HepG2 (cell line): ENCODE measurements around the gene NECAB2. TPM values are rescaled to one million over a fixed set of nuclear protein-coding genes. Genes with fewer than 3 reads are reported as not detected.

Source experiments
- IRF2 ChIP-seq: IDR thresholded peaks from 2 replicates; pipeline ENCODE4 v1.6.1; 2018; ENCODE audit warnings: missing genetic modification reagents, missing compliant biosample characterization
- KLF6 ChIP-seq: IDR thresholded peaks from 2 replicates; pipeline ENCODE4 v1.8.0; 2016; ENCODE audit warnings: missing biosample characterization, missing genetic modification reagents
- NCOA2 ChIP-seq: sonication (generic); formaldehyde crosslinking; IDR thresholded peaks from 2 replicates; pipeline ENCODE4 v1.8.0; 2022; ENCODE audit warnings: inconsistent platforms
- PHF21A ChIP-seq: sonication (generic); formaldehyde crosslinking; IDR thresholded peaks from 2 replicates; pipeline ENCODE4 v1.5.0; 2020; ENCODE audit warnings: mild to moderate bottlenecking, missing genetic modification reagents
- RXRB ChIP-seq: IDR thresholded peaks from 2 replicates; pipeline ENCODE4 v1.6.1; 2016; ENCODE audit warnings: borderline replicate concordance, missing genetic modification reagents, missing compliant biosample characterization
- ZFAT ChIP-seq: sonication (generic); formaldehyde crosslinking; conservative IDR thresholded peaks from 2 replicates; pipeline ENCODE4 v1.8.1; 2023; ENCODE audit warnings: missing genetic modification reagents, inconsistent platforms
- ZNF549 ChIP-seq: sonication (generic); formaldehyde crosslinking; IDR thresholded peaks from 2 replicates; pipeline ENCODE4 v1.5.0; 2020; ENCODE audit warnings: missing genetic modification reagents
- ZNF558 ChIP-seq: sonication (generic); formaldehyde crosslinking; IDR thresholded peaks from 2 replicates; pipeline ENCODE4 v1.9.0; 2022; ENCODE audit warnings: mild to moderate bottlenecking, missing genetic modification reagents, borderline replicate concordance
- polyA plus RNA-seq, 8 experiments: library from polyadenylated mRNA; depleted of rRNA in 3 of 8; stranded (reverse) in 7 of 8; unstranded in 1 of 8; fragments of >200 nt; fragmentation: Illumina TruSeq in 4 of 8; extraction: Trizol in 4 of 8; gene quantifications; 2 replicates each; pipeline versions ENCODE4 v1.2.1 to v1.2.3, GENCODE V29; 2011 to 2016; ENCODE audit warnings: low read depth in 4 of 8, missing spikeins in 1 of 8, mixed read lengths in 1 of 8; ENCODE audit not compliant: insufficient read depth in 1 of 8
- total RNA-seq, 5 experiments: library from RNA; depleted of rRNA; stranded (reverse); fragments of >200 nt; fragmentation: Illumina TruSeq; extraction: Trizol; gene quantifications; 2 replicates each; pipeline ENCODE4 v1.2.3, GENCODE V29; 2016; ENCODE audit warnings: low read depth in 1 of 5
- TF ChIP-seq, protein P1 (sequence below), 2 experiments: IDR thresholded peaks; 2 replicates each; pipeline ENCODE4 v1.6.1; 2011 to 2012; ENCODE audit warnings: low read length in 2 of 2, borderline replicate concordance in 1 of 2, low read depth in 1 of 2, mild to moderate bottlenecking in 1 of 2, moderate library complexity in 1 of 2
- TF ChIP-seq, protein P2 (sequence below): sonication (generic); formaldehyde crosslinking; IDR thresholded peaks from 2 replicates; pipeline ENCODE4 v1.4.0; 2020; ENCODE audit warnings: missing genetic modification reagents, borderline replicate concordance
- TF ChIP-seq, protein P3 (sequence below), 2 experiments: fragments of 450-650 bp in 1 of 2; sonication (generic) in 1 of 2; formaldehyde crosslinking in 1 of 2; IDR thresholded peaks; 2 replicates each; pipeline versions ENCODE4 v1.6.1 to v1.8.0; 2016 to 2022; ENCODE audit warnings: antibody characterized with exemption in 1 of 2, mild to moderate bottlenecking in 1 of 2, missing genetic modification reagents in 1 of 2

Gene NECAB2
- total and polyA plus RNA-seq, 2 of the 13 experiments (the other 11 are each of a cell fraction or from before 2014, with no cell fraction given), result 0.21 to 0.49 TPM

DNA sequence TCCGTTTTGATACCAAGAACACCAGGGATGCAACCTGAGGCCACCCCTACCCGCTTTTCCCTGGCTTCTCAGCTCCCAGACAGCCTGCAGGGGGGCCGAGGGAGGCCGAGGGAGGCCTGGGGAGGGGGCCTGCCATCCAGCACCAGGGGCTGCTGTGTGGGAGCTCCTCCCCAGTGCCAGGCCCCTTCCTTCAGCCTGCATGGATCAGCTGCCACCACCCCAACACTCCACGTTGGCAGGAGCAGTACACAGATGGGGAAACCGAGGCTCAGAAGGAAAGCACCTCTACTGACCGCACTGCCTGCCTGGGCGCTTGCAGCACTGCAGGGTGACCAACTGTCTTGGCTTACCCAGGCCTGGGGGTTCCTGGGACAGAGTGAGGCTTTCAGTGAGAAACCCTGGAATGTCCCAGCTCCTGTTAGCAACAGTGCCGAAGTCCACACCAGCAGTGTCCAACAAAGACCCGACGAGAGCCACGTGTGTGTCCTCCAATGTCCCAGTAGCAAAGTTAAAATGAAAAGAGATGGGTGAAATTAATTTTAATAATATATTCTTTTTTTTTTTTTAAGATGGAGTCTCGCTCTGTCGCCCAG is 20.3 kb upstream of the NECAB2 start (continued):
- TF ChIP-seq, protein P1, sequence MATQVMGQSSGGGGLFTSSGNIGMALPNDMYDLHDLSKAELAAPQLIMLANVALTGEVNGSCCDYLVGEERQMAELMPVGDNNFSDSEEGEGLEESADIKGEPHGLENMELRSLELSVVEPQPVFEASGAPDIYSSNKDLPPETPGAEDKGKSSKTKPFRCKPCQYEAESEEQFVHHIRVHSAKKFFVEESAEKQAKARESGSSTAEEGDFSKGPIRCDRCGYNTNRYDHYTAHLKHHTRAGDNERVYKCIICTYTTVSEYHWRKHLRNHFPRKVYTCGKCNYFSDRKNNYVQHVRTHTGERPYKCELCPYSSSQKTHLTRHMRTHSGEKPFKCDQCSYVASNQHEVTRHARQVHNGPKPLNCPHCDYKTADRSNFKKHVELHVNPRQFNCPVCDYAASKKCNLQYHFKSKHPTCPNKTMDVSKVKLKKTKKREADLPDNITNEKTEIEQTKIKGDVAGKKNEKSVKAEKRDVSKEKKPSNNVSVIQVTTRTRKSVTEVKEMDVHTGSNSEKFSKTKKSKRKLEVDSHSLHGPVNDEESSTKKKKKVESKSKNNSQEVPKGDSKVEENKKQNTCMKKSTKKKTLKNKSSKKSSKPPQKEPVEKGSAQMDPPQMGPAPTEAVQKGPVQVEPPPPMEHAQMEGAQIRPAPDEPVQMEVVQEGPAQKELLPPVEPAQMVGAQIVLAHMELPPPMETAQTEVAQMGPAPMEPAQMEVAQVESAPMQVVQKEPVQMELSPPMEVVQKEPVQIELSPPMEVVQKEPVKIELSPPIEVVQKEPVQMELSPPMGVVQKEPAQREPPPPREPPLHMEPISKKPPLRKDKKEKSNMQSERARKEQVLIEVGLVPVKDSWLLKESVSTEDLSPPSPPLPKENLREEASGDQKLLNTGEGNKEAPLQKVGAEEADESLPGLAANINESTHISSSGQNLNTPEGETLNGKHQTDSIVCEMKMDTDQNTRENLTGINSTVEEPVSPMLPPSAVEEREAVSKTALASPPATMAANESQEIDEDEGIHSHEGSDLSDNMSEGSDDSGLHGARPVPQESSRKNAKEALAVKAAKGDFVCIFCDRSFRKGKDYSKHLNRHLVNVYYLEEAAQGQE (IDR thresholded peaks at IDR 0.05; ENCODE audit: borderline replicate concordance in 1 of 2, low read depth in 1 of 2, low read length in 2 of 2), result no peak
- TF ChIP-seq RXRB (peak; percentile 49), PHF21A (no peak), NCOA2 (CRISPR knock-in tag) (0 out of 2 replicates have a peak, but pooled peaks have one; percentile 24), KLF6 (CRISPR knock-in tag) (0 out of 2 replicates have a peak, but pooled peaks have one; percentile 14), ZNF549 (CRISPR knock-in tag) (no peak), IRF2 (CRISPR knock-in tag) (no peak), ZNF558 (CRISPR knock-in tag) (no peak), ZFAT (no peak)
- TF ChIP-seq, protein P2, sequence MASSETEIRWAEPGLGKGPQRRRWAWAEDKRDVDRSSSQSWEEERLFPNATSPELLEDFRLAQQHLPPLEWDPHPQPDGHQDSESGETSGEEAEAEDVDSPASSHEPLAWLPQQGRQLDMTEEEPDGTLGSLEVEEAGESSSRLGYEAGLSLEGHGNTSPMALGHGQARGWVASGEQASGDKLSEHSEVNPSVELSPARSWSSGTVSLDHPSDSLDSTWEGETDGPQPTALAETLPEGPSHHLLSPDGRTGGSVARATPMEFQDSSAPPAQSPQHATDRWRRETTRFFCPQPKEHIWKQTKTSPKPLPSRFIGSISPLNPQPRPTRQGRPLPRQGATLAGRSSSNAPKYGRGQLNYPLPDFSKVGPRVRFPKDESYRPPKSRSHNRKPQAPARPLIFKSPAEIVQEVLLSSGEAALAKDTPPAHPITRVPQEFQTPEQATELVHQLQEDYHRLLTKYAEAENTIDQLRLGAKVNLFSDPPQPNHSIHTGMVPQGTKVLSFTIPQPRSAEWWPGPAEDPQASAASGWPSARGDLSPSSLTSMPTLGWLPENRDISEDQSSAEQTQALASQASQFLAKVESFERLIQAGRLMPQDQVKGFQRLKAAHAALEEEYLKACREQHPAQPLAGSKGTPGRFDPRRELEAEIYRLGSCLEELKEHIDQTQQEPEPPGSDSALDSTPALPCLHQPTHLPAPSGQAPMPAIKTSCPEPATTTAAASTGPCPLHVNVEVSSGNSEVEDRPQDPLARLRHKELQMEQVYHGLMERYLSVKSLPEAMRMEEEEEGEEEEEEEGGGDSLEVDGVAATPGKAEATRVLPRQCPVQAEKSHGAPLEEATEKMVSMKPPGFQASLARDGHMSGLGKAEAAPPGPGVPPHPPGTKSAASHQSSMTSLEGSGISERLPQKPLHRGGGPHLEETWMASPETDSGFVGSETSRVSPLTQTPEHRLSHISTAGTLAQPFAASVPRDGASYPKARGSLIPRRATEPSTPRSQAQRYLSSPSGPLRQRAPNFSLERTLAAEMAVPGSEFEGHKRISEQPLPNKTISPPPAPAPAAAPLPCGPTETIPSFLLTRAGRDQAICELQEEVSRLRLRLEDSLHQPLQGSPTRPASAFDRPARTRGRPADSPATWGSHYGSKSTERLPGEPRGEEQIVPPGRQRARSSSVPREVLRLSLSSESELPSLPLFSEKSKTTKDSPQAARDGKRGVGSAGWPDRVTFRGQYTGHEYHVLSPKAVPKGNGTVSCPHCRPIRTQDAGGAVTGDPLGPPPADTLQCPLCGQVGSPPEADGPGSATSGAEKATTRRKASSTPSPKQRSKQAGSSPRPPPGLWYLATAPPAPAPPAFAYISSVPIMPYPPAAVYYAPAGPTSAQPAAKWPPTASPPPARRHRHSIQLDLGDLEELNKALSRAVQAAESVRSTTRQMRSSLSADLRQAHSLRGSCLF (CRISPR knock-in tag), result no peak
- TF ChIP-seq, protein P3, sequence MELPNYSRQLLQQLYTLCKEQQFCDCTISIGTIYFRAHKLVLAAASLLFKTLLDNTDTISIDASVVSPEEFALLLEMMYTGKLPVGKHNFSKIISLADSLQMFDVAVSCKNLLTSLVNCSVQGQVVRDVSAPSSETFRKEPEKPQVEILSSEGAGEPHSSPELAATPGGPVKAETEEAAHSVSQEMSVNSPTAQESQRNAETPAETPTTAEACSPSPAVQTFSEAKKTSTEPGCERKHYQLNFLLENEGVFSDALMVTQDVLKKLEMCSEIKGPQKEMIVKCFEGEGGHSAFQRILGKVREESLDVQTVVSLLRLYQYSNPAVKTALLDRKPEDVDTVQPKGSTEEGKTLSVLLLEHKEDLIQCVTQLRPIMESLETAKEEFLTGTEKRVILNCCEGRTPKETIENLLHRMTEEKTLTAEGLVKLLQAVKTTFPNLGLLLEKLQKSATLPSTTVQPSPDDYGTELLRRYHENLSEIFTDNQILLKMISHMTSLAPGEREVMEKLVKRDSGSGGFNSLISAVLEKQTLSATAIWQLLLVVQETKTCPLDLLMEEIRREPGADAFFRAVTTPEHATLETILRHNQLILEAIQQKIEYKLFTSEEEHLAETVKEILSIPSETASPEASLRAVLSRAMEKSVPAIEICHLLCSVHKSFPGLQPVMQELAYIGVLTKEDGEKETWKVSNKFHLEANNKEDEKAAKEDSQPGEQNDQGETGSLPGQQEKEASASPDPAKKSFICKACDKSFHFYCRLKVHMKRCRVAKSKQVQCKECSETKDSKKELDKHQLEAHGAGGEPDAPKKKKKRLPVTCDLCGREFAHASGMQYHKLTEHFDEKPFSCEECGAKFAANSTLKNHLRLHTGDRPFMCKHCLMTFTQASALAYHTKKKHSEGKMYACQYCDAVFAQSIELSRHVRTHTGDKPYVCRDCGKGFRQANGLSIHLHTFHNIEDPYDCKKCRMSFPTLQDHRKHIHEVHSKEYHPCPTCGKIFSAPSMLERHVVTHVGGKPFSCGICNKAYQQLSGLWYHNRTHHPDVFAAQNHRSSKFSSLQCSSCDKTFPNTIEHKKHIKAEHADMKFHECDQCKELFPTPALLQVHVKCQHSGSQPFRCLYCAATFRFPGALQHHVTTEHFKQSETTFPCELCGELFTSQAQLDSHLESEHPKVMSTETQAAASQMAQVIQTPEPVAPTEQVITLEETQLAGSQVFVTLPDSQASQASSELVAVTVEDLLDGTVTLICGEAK (IDR thresholded peaks at IDR 0.05), result no peak
- TF ChIP-seq, protein P3 (CRISPR knock-in tag; IDR thresholded peaks at IDR 0.05), result no peak
